ENCODE results near the gene NXNL2.
A peak's percentile ranks its signal among the peaks of the same experiment; 100 is the strongest.

The NXNL2 gene

GRCh38 chr9:88533951-88534455, 975 bp upstream of the NXNL2 start:
- FAIRE-seq: no peak

GRCh38 chr9:88535226-88536022, 446 bp downstream of the NXNL2 start:
- no peak for FAIRE-seq

GRCh38 chr9:88536023-88536324, 996 bp downstream of the NXNL2 start:
- no peak for FAIRE-seq

GRCh38 chr9:88536951-88537760, 2.2 kb downstream of the NXNL2 start:
- no peak for FAIRE-seq

- FAIRE-seq: no peak
These were observed 2.7 kb downstream of the NXNL2 start for GRCh38 chr9:88537761-88538091.

GRCh38 chr9:88538311-88539085, 3.5 kb downstream of the NXNL2 start:
- no peak for FAIRE-seq

- no peak for FAIRE-seq
These were observed 4.3 kb downstream of the NXNL2 start for GRCh38 chr9:88539246-88539645.

- no peak for FAIRE-seq
These were observed 5.3 kb downstream of the NXNL2 start for GRCh38 chr9:88540251-88540763.

- no peak for FAIRE-seq
These were observed 9.3 kb downstream of the NXNL2 start for GRCh38 chr9:88544245-88544644.

GRCh38 chr9:88551546-88552137, 16.7 kb downstream of the NXNL2 start:
- no peak for FAIRE-seq

- FAIRE-seq: no peak
These were observed 18.4 kb downstream of the NXNL2 start for GRCh38 chr9:88553350-88553749.

- no peak for FAIRE-seq
These were observed 20.4 kb downstream of the NXNL2 start for GRCh38 chr9:88555268-88555980.

GRCh38 chr9:88559661-88560060, 24.7 kb downstream of the NXNL2 start:
- FAIRE-seq: no peak

- FAIRE-seq: no peak
These were observed 32.9 kb downstream of the NXNL2 start for GRCh38 chr9:88567870-88568269.

- no peak for FAIRE-seq
These were observed 36.4 kb downstream of the NXNL2 start for GRCh38 chr9:88571419-88571818.

- no peak for FAIRE-seq
These were observed 37.7 kb downstream of the NXNL2 start for GRCh38 chr9:88572684-88573083.

GRCh38 chr9:88574953-88575352, 40.0 kb downstream of the NXNL2 start:
- FAIRE-seq: no peak

GRCh38 chr9:88577256-88578120, 42.5 kb downstream of the NXNL2 start:
- FAIRE-seq: no peak

GRCh38 chr9:88578121-88579049, 43.4 kb downstream of the NXNL2 start:
- peak; percentile 82 for FAIRE-seq
